Liver (tissue), 9 donors: ENCODE results near the gene CPSF3. TPM values are rescaled to one million over a fixed set of nuclear protein-coding genes. Genes with fewer than 3 reads are reported as not detected.

Experiments used
- DNase-seq: peaks from one replicate; pipeline ENCODE4 v3.0.0-alpha.2; 2017; ENCODE audit warnings: low spot score
- H3K27ac ChIP-seq, 2 donors: one replicate each; pipeline ENCODE4 v1.7.0; 2013; ENCODE audit warnings: inconsistent platforms in 2 of 2, low read length in 2 of 2, control low read depth in 1 of 2, low read depth in 1 of 2, mild to moderate bottlenecking in 1 of 2
- H3K27me3 ChIP-seq, 4 donors: one replicate each; pipeline versions ENCODE4 v1.6.1 to v1.7.0; 2013; ENCODE audit warnings: low read length in 3 of 4, inconsistent platforms in 1 of 4, mild to moderate bottlenecking in 1 of 4, moderate library complexity in 1 of 4; ENCODE audit not compliant: control insufficient read depth in 4 of 4, insufficient read depth in 4 of 4
- H3K36me3 ChIP-seq, 4 donors: one replicate each; pipeline versions ENCODE4 v1.6.1 to v1.7.0; 2013; ENCODE audit warnings: low read length in 3 of 4, mild to moderate bottlenecking in 3 of 4, low read depth in 1 of 4, moderate library complexity in 1 of 4; ENCODE audit not compliant: control insufficient read depth in 4 of 4, insufficient read depth in 3 of 4
- H3K4me1 ChIP-seq, 4 donors: one replicate each; pipeline versions ENCODE4 v1.6.1 to v1.7.0; 2013; ENCODE audit warnings: low read length in 3 of 4, mild to moderate bottlenecking in 3 of 4, moderate library complexity in 1 of 4; ENCODE audit not compliant: control insufficient read depth in 4 of 4, insufficient read depth in 4 of 4
- H3K4me3 ChIP-seq, 3 donors: one replicate each; pipeline versions ENCODE4 v1.6.1 to v1.7.0; 2013; ENCODE audit warnings: low read length in 3 of 3, control low read depth in 1 of 3, low read depth in 1 of 3, mild to moderate bottlenecking in 1 of 3
- H3K9ac ChIP-seq, 2 donors: one replicate each; pipeline ENCODE4 v1.7.0; 2013; ENCODE audit warnings: low read length in 2 of 2, mild to moderate bottlenecking in 2 of 2, moderate library complexity in 2 of 2, control low read depth in 1 of 2, low read depth in 1 of 2
- H3K9me3 ChIP-seq, 4 donors: one replicate each; pipeline versions ENCODE4 v1.6.1 to v1.7.0; 2013; ENCODE audit warnings: low read length in 3 of 4; ENCODE audit not compliant: control insufficient read depth in 4 of 4
- CTCF ChIP-seq: fragments of 150-350 bp; IDR thresholded peaks from 2 replicates; pipeline ENCODE4 v1.5.1; 2017; ENCODE audit warnings: improper control_type of control experiment, low read depth, low read length; ENCODE audit not compliant: missing input control
- EGR1 ChIP-seq, 2 donors: IDR thresholded peaks; 2 replicates each; pipeline ENCODE4 v1.6.1; 2016 to 2018; ENCODE audit warnings: antibody characterized with exemption in 2 of 2, low read depth in 2 of 2
- FOXA2 ChIP-seq: IDR thresholded peaks from 2 replicates; pipeline ENCODE4 v1.6.1; 2016; ENCODE audit warnings: antibody characterized with exemption
- GABPA ChIP-seq, 2 donors: IDR thresholded peaks in 1 of 2; conservative IDR thresholded peaks in 1 of 2; 2 replicates each; pipeline ENCODE4 v1.6.1; 2016; ENCODE audit warnings: antibody characterized with exemption in 2 of 2, mild to moderate bottlenecking in 1 of 2, moderate library complexity in 1 of 2
- HNF4G ChIP-seq: IDR thresholded peaks from 2 replicates; pipeline ENCODE4 v1.6.1; 2016; ENCODE audit warnings: antibody characterized with exemption
- JUND ChIP-seq, 2 donors: IDR thresholded peaks; 2 replicates each; pipeline ENCODE4 v1.6.1; 2016; ENCODE audit warnings: antibody characterized with exemption in 2 of 2
- REST ChIP-seq: IDR thresholded peaks from 2 replicates; pipeline ENCODE4 v1.6.1; 2016; ENCODE audit warnings: antibody characterized with exemption, mild to moderate bottlenecking
- RXRA ChIP-seq, 2 donors: IDR thresholded peaks; 2 replicates each; pipeline ENCODE4 v1.6.1; 2017 to 2018; ENCODE audit warnings: antibody characterized with exemption in 2 of 2, mild to moderate bottlenecking in 1 of 2
- SP1 ChIP-seq: IDR thresholded peaks from 2 replicates; pipeline ENCODE4 v1.6.1; 2018; ENCODE audit warnings: antibody characterized with exemption, mild to moderate bottlenecking
- TAF1 ChIP-seq: conservative IDR thresholded peaks from 2 replicates; pipeline ENCODE4 v1.6.1; 2016; ENCODE audit warnings: antibody characterized with exemption, mild to moderate bottlenecking
- YY1 ChIP-seq: IDR thresholded peaks from 2 replicates; pipeline ENCODE4 v1.6.1; 2016; ENCODE audit warnings: antibody characterized with exemption, mild to moderate bottlenecking
- WGBS: extraction: QIAGEN DNeasy Blood & Tissue Kit; methylation state at CpG from one replicate; pipeline ENCODE4 v1.1.7; 2013; 5-methylcytosine and 5-hydroxymethylcytosine counted together
- polyA plus RNA-seq, 2 donors: library from polyadenylated mRNA; stranded (reverse) in 1 of 2; unstranded in 1 of 2; fragments of 200-250 nt in 1 of 2; fragments of >200 nt in 1 of 2; fragmentation: Nextera tagmentation in 1 of 2; extraction: Ambion mirVana in 1 of 2; gene quantifications; one replicate each; pipeline versions ENCODE4 v1.2.1 to v1.2.3, GENCODE V29; 2013 to 2015
- total RNA-seq, 2 donors: library from RNA; depleted of rRNA; stranded (reverse); fragments of >200 nt; gene quantifications; one replicate each; pipeline ENCODE4 v1.2.3, GENCODE V29; 2014
- TF ChIP-seq, protein P1 (sequence below): IDR thresholded peaks from 2 replicates; pipeline ENCODE4 v1.6.1; 2016; ENCODE audit warnings: antibody characterized with exemption
- donor health status: healthy.
- donor health status: healthy.
- donor health status: healthy.
- donor health status: healthy.
- donor health status: healthy.

CPSF3 gene
- total and polyA plus RNA-seq, 4 donors, result 8.7 to 32.2 (median 16.9) TPM

DNA sequence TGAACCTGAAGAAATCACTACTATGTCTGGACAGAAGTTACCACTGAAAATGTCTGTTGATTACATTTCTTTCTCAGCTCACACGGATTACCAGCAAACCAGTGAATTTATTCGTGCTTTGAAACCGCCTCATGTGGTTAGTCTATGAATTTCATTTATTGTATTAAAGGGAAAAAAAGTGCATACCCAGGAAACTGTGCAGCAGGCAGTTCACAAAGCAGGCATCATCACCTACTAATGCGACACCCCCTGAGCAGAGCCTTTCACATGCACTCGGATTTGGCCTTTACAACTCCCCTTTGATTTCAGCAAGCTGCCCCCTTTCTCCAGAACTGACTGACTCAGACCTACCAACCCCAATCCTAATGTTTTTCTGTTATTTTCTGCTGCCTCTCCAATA, 20.1 kb downstream of the CPSF3 start:
- WGBS, result 94% methylated on average over 5 of the region's 5 CpGs
- H3K4me1 ChIP-seq, result no peaks in the 10 kb centered on the region
- H3K27me3 ChIP-seq, result no peaks in the 10 kb centered on the region
- H3K9me3 ChIP-seq, result no peaks in the 10 kb centered on the region
- no peak for DNase-seq
- peaks cover 14 to 48% (median 37%) of the 10 kb centered on the region in 4 donors for H3K36me3 ChIP-seq
- H3K4me3 ChIP-seq, result no peak overlapping the region
- H3K9ac ChIP-seq, result no peak overlapping the region
- no peak for TF ChIP-seq EGR1 (IDR thresholded peaks at IDR 0.05; ENCODE audit: low read depth in 2 of 2)
- TF ChIP-seq CTCF, result no peak
- no peak for TF ChIP-seq RXRA (IDR thresholded peaks at IDR 0.05)
- TF ChIP-seq, protein P1, sequence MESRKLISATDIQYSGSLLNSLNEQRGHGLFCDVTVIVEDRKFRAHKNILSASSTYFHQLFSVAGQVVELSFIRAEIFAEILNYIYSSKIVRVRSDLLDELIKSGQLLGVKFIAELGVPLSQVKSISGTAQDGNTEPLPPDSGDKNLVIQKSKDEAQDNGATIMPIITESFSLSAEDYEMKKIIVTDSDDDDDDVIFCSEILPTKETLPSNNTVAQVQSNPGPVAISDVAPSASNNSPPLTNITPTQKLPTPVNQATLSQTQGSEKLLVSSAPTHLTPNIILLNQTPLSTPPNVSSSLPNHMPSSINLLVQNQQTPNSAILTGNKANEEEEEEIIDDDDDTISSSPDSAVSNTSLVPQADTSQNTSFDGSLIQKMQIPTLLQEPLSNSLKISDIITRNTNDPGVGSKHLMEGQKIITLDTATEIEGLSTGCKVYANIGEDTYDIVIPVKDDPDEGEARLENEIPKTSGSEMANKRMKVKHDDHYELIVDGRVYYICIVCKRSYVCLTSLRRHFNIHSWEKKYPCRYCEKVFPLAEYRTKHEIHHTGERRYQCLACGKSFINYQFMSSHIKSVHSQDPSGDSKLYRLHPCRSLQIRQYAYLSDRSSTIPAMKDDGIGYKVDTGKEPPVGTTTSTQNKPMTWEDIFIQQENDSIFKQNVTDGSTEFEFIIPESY, result no peak
- no peak for TF ChIP-seq REST
- no peak for TF ChIP-seq YY1
- TF ChIP-seq FOXA2, result no peak
- TF ChIP-seq TAF1, result no peak
- no peak overlapping the region for H3K27ac ChIP-seq

GRCh38 chr2:9445089-9445488, 21.6 kb downstream of the CPSF3 start:
- no peak overlapping the region for H3K9ac ChIP-seq
- H3K4me1 ChIP-seq, result no peaks in the 10 kb centered on the region
- H3K27ac ChIP-seq, result no peak overlapping the region
- 86% methylated on average over 7 of the region's 7 CpGs for WGBS
- no peak for DNase-seq
- H3K36me3 ChIP-seq, result peaks cover 12 to 47% (median 35%) of the 10 kb centered on the region in 4 donors
- no peaks in the 10 kb centered on the region for H3K27me3 ChIP-seq
- TF ChIP-seq HNF4G, result no peak
- no peak for TF ChIP-seq EGR1 (IDR thresholded peaks at IDR 0.05; ENCODE audit: low read depth in 2 of 2)
- no peak for TF ChIP-seq CTCF
- TF ChIP-seq GABPA (IDR thresholded peaks at IDR 0.05 in 1 of 2, conservative IDR thresholded peaks at IDR 0.05 in 1 of 2), result no peak
- no peak for TF ChIP-seq REST
- TF ChIP-seq JUND (IDR thresholded peaks at IDR 0.05), result no peak
- no peak for TF ChIP-seq SP1
- H3K4me3 ChIP-seq, result no peak overlapping the region
- H3K9me3 ChIP-seq, result no peaks in the 10 kb centered on the region
